GM10248 (cell line): Measurements from ENCODE around the gene GRAMD1B.

Experiments
- CTCF ChIA-PET: fragments of 300-600 bp; sonication (Branson Sonifier 250); formaldehyde crosslinking; extraction: SDS; loops from one replicate; lab custom pipeline; 2021; ENCODE audit warnings: antibody characterized with exemption; lab: Yijun Ruan, JAX
- POLR2A ChIA-PET: fragments of 350-650 bp; sonication (Branson Sonifier 250); formaldehyde crosslinking; extraction: SDS; loops from one replicate; lab custom pipeline; 2020; ENCODE audit warnings: antibody characterized with exemption; lab: Yijun Ruan, JAX
- DNase-seq: peaks from one replicate; pipeline ENCODE4 v3.0.0; 2012; ENCODE audit errors: extremely low spot score
- CTCF ChIP-seq: IDR thresholded peaks from 2 replicates; pipeline ENCODE4 v1.5.1; 2012; ENCODE audit warnings: mild to moderate bottlenecking, low read depth; ENCODE audit errors: extremely low read depth, missing control alignments, control extremely low read depth

GRAMD1B gene

GRCh38 chr11:123408619-123409455 lies 21.2 kb upstream of the GRAMD1B start:
- CTCF ChIA-PET = interaction anchor here (0.9 to 8.5 kb wide), 30 partner anchors 9 to 299 kb away, joined by 3 to 131 read pairs (median 6); partner anchors contain the start of gene GRAMD1B
- POLR2A ChIA-PET = no interaction called here
- no peak for DNase-seq
- no peak for TF ChIP-seq CTCF

- TF ChIP-seq CTCF = no peak
- DNase-seq = no peak
- ChIA-PET POLR2A (no interaction called here), CTCF (interaction anchor here (0.8 to 8.5 kb wide), 11 partner anchors 13 to 77 kb away, joined by 3 to 131 read pairs (median 28); partner anchors contain the start of gene GRAMD1B)
Observed at GRCh38 chr11:123409456-123410217, 20.4 kb upstream of the GRAMD1B start.

- CTCF ChIA-PET = interaction anchor here (0.8 to 8.5 kb wide), 8 partner anchors 12 to 73 kb away, joined by 3 to 131 read pairs (median 16); no protein-coding TSS in a partner anchor
- POLR2A ChIA-PET = no interaction called here
- no peak for DNase-seq
- TF ChIP-seq CTCF = no peak
Observed at GRCh38 chr11:123410218-123410549, 19.9 kb upstream of the GRAMD1B start.

DNA sequence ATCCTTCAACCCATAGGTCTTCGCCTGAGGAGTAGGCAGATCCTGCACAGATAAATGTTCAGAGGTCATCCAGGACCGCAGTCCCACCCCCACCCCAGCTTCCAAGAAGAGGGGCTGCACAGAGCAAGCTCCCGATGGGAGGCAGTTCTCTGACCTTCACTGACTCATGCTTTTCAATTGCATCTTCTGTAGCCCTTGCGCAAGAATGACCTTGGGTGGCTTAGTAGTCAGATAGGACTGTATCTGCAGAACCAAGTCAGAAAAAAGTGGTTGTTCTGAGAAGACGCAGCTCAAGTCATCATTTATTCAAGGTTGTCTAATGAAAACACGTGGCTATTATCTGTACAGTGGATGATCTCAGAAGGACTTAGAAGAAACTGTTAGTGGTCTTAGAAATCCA lies 16.4 kb upstream of the GRAMD1B start:
- DNase-seq = no peak
- ChIA-PET POLR2A (no interaction called here), CTCF (interaction anchor here (1.3 to 2.0 kb wide), 2 partner anchors 12 to 14 kb away, joined by 3 to 10 read pairs; no protein-coding TSS in a partner anchor)
- TF ChIP-seq CTCF = no peak

DNA sequence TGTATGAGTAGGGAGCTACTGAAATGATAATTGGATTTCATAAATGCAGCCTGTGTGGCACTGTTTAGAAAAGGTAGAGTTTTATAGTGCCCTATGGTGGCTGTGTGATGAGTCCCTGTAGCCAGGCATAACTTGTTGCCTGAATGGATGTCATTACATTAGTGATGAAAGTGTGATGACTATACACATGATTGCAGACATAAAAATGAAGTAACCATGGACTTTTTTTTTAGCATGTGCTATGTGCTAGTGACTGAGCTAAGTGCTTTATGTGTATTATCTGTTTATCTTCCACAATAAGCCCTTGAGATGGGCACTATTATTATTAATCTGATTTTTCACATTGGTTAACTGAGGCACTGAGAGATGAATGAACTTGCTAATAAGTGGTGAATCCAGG lies 13.5 kb upstream of the GRAMD1B start:
- no peak for TF ChIP-seq CTCF
- POLR2A ChIA-PET = no interaction called here
- no peak for DNase-seq
- CTCF ChIA-PET = interaction anchor here (0.8 to 5.2 kb wide), 11 partner anchors 9 to 116 kb away, joined by 3 to 49 read pairs (median 4); partner anchors contain the start of gene GRAMD1B

- no peak for TF ChIP-seq CTCF
- ChIA-PET POLR2A (no interaction called here), CTCF (interaction anchor here (1.2 to 5.2 kb wide), 5 partner anchors 10 to 118 kb away, joined by 3 to 49 read pairs (median 8); partner anchors contain the start of gene GRAMD1B)
- no peak for DNase-seq
Observed at GRCh38 chr11:123418351-123419114, 11.5 kb upstream of the GRAMD1B start.
